IMR-90 (cell line): ENCODE results near the gene SLAMF8.

Experiments
- CEBPB ChIP-seq: IDR thresholded peaks from 2 replicates; pipeline ENCODE4 v1.6.1; 2012; ENCODE audit warnings: low read depth, low read length, improper control_type of control experiment
- CTCF ChIP-seq: conservative IDR thresholded peaks from 2 replicates; pipeline ENCODE4 v1.5.1; 2012; ENCODE audit warnings: mild to moderate bottlenecking, low read depth, low read length, improper control_type of control experiment

- TF ChIP-seq CEBPB (no peak), CTCF (no peak)
Measured at GRCh38 chr1:159802111-159802510, 24.6 kb upstream of the SLAMF8 start, which contains the start of gene FCRL6.
